Urinary bladder (tissue), 4 donors: ENCODE results near the gene OR2L3. TPM values are rescaled to one million over a fixed set of nuclear protein-coding genes. Genes with fewer than 3 reads are reported as not detected.

Experiments used
- DNase-seq: peaks from one replicate; pipeline ENCODE4 v3.0.0-alpha.2; 2015; ENCODE audit errors: extremely low spot score
- H3K27ac ChIP-seq: one replicate; pipeline ENCODE4 v1.5.1; 2013; ENCODE audit warnings: low read depth, mild to moderate bottlenecking, moderate library complexity
- H3K36me3 ChIP-seq: one replicate; pipeline ENCODE4 v1.6.1; 2013; ENCODE audit warnings: mild to moderate bottlenecking, moderate library complexity; ENCODE audit not compliant: insufficient read depth
- H3K4me1 ChIP-seq: one replicate; pipeline ENCODE4 v1.6.1; 2013; ENCODE audit warnings: mild to moderate bottlenecking, moderate library complexity; ENCODE audit not compliant: insufficient read depth
- H3K4me3 ChIP-seq: one replicate; pipeline ENCODE4 v1.5.1; 2013; ENCODE audit warnings: low read depth, low read length
- WGBS: extraction: QIAGEN DNeasy Blood & Tissue Kit; methylation state at CpG from one replicate; pipeline ENCODE4 v1.1.7; 2013; 5-methylcytosine and 5-hydroxymethylcytosine counted together
- polyA plus RNA-seq: library from polyadenylated mRNA; stranded (reverse); fragments of 200-250 nt; gene quantifications from one replicate; pipeline ENCODE4 v1.2.3, GENCODE V29; 2013
- small RNA-seq: library from RNA; depleted of rRNA; stranded (forward); fragments of <200 nt; gene quantifications from one replicate; pipeline ENCODE3, GENCODE V24; 2014
- total RNA-seq: library from RNA; depleted of rRNA; stranded (reverse); fragments of >200 nt; gene quantifications from one replicate; pipeline ENCODE4 v1.2.3, GENCODE V29; 2014
- donor health status: healthy with polysubstance abuse.
- donor health status: healthy.

Gene OR2L3
- total and polyA plus RNA-seq, 2 donors: not detected

DNA sequence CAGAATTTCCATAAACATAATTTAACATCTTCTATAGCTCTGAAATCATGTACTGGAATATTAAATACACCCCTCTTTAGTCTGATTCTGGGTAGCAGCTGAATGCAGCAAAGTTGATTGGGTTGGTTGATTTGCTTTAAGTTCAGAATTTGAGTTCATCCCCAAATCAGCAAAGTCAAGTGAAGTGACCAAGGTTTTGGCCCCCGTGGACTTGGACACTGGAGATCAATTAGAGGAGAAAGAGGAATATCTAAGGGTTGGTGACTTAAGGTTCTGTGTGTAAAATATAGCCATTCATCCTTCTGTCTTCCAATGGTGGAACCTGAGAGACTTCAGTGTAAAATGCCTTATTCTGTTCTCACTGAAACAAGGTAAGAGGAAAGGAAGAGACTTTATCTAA, 48.2 kb downstream of the OR2L3 start, which contains the start of gene OR2L13:
Gene OR2L13 (plus strand): TSS at position 301 of the 400 bp plus-strand sequence. CDS start 4,192 bp downstream, outside the sequence.
- no peak for DNase-seq
- Histone ChIP-seq H3K36me3 (no peaks in the 10 kb centered on the region), H3K27ac (no peak within 1 kb of the TSS), H3K4me3 (no peak within 1 kb of the TSS), H3K4me1 (no peaks in the 10 kb centered on the region)
- 43% methylated on average over 1 of the region's 1 CpG for WGBS

DNA sequence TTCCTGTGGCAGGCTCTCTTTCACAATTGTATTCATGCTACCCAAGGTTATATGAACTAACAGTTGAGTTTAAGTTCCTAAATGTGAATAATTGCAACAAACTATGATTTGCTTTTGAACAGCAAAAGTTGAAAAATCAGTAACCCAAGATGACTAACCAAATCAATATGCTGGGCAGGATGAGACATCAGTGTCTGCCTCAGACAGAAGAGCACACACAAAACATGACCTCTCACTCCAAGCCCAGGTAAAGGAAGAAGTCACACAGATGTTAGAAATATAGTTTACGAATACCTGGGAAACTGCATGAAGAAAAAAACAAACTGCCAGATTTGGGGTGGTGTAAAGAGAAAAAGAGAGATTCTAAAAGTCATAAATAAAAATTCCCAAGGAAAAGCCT, 51.9 kb downstream of the OR2L3 start:
- Histone ChIP-seq H3K36me3 (no peaks in the 10 kb centered on the region), H3K27ac (no peak overlapping the region)
- 77% methylated on average over 1 of the region's 1 CpG for WGBS

DNA sequence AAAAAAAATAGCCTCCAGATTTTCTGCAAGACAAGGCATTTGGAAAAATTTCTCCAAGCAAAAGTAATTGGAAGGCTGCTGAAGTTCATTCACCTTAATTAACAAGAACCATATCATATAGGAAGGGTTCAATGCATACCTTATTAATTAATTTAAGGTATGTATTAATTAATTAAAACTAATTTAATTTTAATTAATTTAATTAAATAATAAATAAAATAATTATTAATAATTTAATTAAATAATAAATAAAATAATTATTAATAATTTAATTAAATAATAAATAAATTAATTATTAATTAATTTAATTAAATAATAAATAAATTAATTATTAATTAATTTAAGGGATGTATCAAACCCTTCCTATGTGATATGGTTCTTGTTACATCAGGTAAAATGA, 56.2 kb downstream of the OR2L3 start:
- Histone ChIP-seq H3K36me3 (no peaks in the 10 kb centered on the region), H3K4me1 (no peaks in the 10 kb centered on the region), H3K4me3 (no peak overlapping the region), H3K27ac (no peak overlapping the region)
- DNase-seq: no peak

More for the DNA sequence above, 51.9 kb downstream of the OR2L3 start:
- no peak for DNase-seq
- Histone ChIP-seq H3K4me1 (no peaks in the 10 kb centered on the region), H3K4me3 (no peak overlapping the region)

DNA sequence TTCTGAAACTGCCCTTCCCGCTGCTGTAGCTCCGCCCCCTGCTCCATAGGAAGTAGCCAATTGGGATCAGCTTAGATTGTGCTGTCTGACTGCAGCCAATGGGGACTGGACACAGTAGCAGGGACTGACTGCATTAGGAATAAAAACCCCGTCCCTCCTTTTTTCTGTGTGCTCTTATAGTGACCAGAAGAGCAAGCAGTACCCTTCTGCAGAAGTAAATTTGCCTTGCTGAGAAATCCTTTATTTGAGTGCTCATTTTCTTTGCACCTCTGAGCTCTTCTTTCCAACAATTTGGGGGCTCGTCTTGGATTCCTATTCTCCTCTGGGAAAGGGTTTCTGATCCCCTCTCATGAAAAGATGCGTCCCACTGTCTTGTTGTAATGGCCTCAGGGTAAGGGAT, 64.5 kb downstream of the OR2L3 start:
- H3K36me3 ChIP-seq: no peaks in the 10 kb centered on the region
- H3K4me1 ChIP-seq: no peaks in the 10 kb centered on the region
- WGBS: 75% methylated on average over 5 of the region's 5 CpGs
- no peak overlapping the region for H3K4me3 ChIP-seq
- no peak for DNase-seq
- H3K27ac ChIP-seq: no peak overlapping the region

Small RNA genes lying within 50 kb of the gene (small RNA-seq; reads per million reads assigned to genes)
- gene RF00019: not detected

Other genes starting within 250 kb of the OR2L3 start
- not detected for gene OR14A16, start 222.7 kb upstream of the OR2L3 start, total RNA-seq
- not detected for gene OR14A16, start 222.7 kb upstream of the OR2L3 start, polyA plus RNA-seq
- not detected for gene OR11L1, start 204.9 kb upstream of the OR2L3 start, total RNA-seq
- gene OR11L1, start 204.9 kb upstream of the OR2L3 start, polyA plus RNA-seq: not detected
- gene TRIM58, start 189.6 kb upstream of the OR2L3 start, total RNA-seq: 3.1 TPM
- 0.43 TPM for gene TRIM58, start 189.6 kb upstream of the OR2L3 start, polyA plus RNA-seq
- gene OR2W3, start 151.2 kb upstream of the OR2L3 start, total RNA-seq: 0.53 TPM
- 0.47 TPM for gene OR2W3, start 151.2 kb upstream of the OR2L3 start, polyA plus RNA-seq
- gene OR2T8, start 126.6 kb upstream of the OR2L3 start, total RNA-seq: not detected
- not detected for gene OR2T8, start 126.6 kb upstream of the OR2L3 start, polyA plus RNA-seq
- gene OR2AJ1, start 121.9 kb upstream of the OR2L3 start, total RNA-seq: not detected
- not detected for gene OR2AJ1, start 121.9 kb upstream of the OR2L3 start, polyA plus RNA-seq
- 0.53 TPM for gene OR2L8, start 98.0 kb upstream of the OR2L3 start, total RNA-seq
- not detected for gene OR2L8, start 98.0 kb upstream of the OR2L3 start, polyA plus RNA-seq
- gene OR2AK2, start 81.6 kb upstream of the OR2L3 start, total RNA-seq: not detected
- not detected for gene OR2AK2, start 81.6 kb upstream of the OR2L3 start, polyA plus RNA-seq
- not detected for gene OR2L5, start 33.2 kb upstream of the OR2L3 start, total RNA-seq
- gene OR2L5, start 33.2 kb upstream of the OR2L3 start, polyA plus RNA-seq: not detected
- gene OR2L2, start 16.8 kb upstream of the OR2L3 start, total RNA-seq: 0.11 TPM
- 0.01 TPM for gene OR2L2, start 16.8 kb upstream of the OR2L3 start, polyA plus RNA-seq
- not detected for gene OR2L13, start 48.3 kb downstream of the OR2L3 start, total RNA-seq
- gene OR2L13, start 48.3 kb downstream of the OR2L3 start, polyA plus RNA-seq: 0.04 TPM
- not detected for gene OR2M5, start 98.3 kb downstream of the OR2L3 start, total RNA-seq
- gene OR2M5, start 98.3 kb downstream of the OR2L3 start, polyA plus RNA-seq: not detected
- gene OR2M2, start 128.0 kb downstream of the OR2L3 start, total RNA-seq: not detected
- gene OR2M2, start 128.0 kb downstream of the OR2L3 start, polyA plus RNA-seq: not detected
- not detected for gene OR2M3, start 150.4 kb downstream of the OR2L3 start, total RNA-seq
- gene OR2M3, start 150.4 kb downstream of the OR2L3 start, polyA plus RNA-seq: not detected
- gene OR2M4, start 184.6 kb downstream of the OR2L3 start, total RNA-seq: not detected
- not detected for gene OR2M4, start 184.6 kb downstream of the OR2L3 start, polyA plus RNA-seq
- gene OR2T33, start 231.1 kb downstream of the OR2L3 start, total RNA-seq: not detected
- gene OR2T33, start 231.1 kb downstream of the OR2L3 start, polyA plus RNA-seq: not detected